Endodermal cell (in vitro differentiated cells): ENCODE results near the gene EFTUD2. TPM values are rescaled to one million over a fixed set of nuclear protein-coding genes. Genes with fewer than 3 reads are reported as not detected.

ENCODE experiments used
- DNase-seq: peaks from one replicate; pipeline ENCODE4 v3.0.0-alpha.2; 2017
- H3K27ac ChIP-seq: 2 replicates; pipeline ENCODE4 v1.5.1; 2013; ENCODE audit warnings: mild to moderate bottlenecking, low read depth, low read length, moderate library complexity
- H3K27me3 ChIP-seq: 2 replicates; pipeline ENCODE4 v1.6.1; 2013; ENCODE audit warnings: mild to moderate bottlenecking, low read length, moderate library complexity; ENCODE audit not compliant: insufficient read depth, control insufficient read depth, poor library complexity, severe bottlenecking
- H3K36me3 ChIP-seq: 2 replicates; pipeline ENCODE4 v1.7.0; 2013; ENCODE audit warnings: mild to moderate bottlenecking, low read length, moderate library complexity; ENCODE audit not compliant: control insufficient read depth, insufficient read depth
- H3K4me1 ChIP-seq: one replicate; pipeline ENCODE4 v1.7.0; 2013; ENCODE audit warnings: low read length; ENCODE audit not compliant: control insufficient read depth, insufficient read depth
- H3K4me3 ChIP-seq: 2 replicates; pipeline ENCODE4 v1.5.1; 2013; ENCODE audit warnings: mild to moderate bottlenecking, low read length, moderate library complexity
- H3K9ac ChIP-seq: 2 replicates; pipeline ENCODE4 v1.6.1; 2013; ENCODE audit warnings: mild to moderate bottlenecking, low read length, moderate library complexity; ENCODE audit not compliant: poor library complexity, severe bottlenecking; ENCODE audit errors: extremely low read depth
- H3K9me3 ChIP-seq: 2 replicates; pipeline ENCODE4 v1.6.1; 2013; ENCODE audit warnings: mild to moderate bottlenecking, low read length, moderate library complexity; ENCODE audit not compliant: control insufficient read depth
- H3K27ac Mint-ChIP-seq: 2 replicates; pipeline ENCODE4 v1.8.0; 2020; ENCODE audit warnings: mixed read lengths
- H3K27me3 Mint-ChIP-seq: 2 replicates; pipeline ENCODE4 v1.8.0; 2021; ENCODE audit warnings: mild to moderate bottlenecking, mixed read lengths; ENCODE audit not compliant: insufficient read depth
- H3K36me3 Mint-ChIP-seq: 2 replicates; pipeline ENCODE4 v1.8.0; 2020; ENCODE audit warnings: low read depth, mixed read lengths
- H3K4me1 Mint-ChIP-seq: 2 replicates; pipeline ENCODE4 v1.8.0; 2020; ENCODE audit warnings: mixed read lengths
- H3K4me3 Mint-ChIP-seq: 2 replicates; pipeline ENCODE4 v1.8.0; 2020; ENCODE audit warnings: mild to moderate bottlenecking, moderate library complexity, mixed read lengths
- H3K9me3 Mint-ChIP-seq: 2 replicates; pipeline ENCODE4 v1.8.0; 2020; ENCODE audit warnings: mild to moderate bottlenecking, mixed read lengths
- WGBS, 2 experiments: methylation state at CpG; one replicate each; pipeline versions ENCODE4 v1.1.5 to v1.1.7; 2013; ENCODE audit warnings: missing lambda C conversion rate in 2 of 2, mixed read lengths in 1 of 2; ENCODE audit not compliant: insufficient coverage in 1 of 2, insufficient read length in 1 of 2; 5-methylcytosine and 5-hydroxymethylcytosine counted together
- total RNA-seq, 2 donors: library from RNA; stranded (reverse); fragmentation: NEBNext Ultra II Directional in 1 of 2; extraction: Animal tissue kit (Norgen Biotek cat#: 25700) in 1 of 2; gene quantifications; 2 replicates in 1 of 2; 3 replicates in 1 of 2; pipeline ENCODE4 v1.2.1, GENCODE V29; 2021
- TF ChIP-seq, protein P1 (sequence below): fragments of 200-600 bp; sonication (generic); conservative IDR thresholded peaks from 2 replicates; pipeline ENCODE4 v1.5.0; 2021; ENCODE audit warnings: antibody characterized with exemption, mild to moderate bottlenecking

The EFTUD2 gene
- total RNA-seq, 2 donors from 2014 or later = 145 to 171 TPM

DNA sequence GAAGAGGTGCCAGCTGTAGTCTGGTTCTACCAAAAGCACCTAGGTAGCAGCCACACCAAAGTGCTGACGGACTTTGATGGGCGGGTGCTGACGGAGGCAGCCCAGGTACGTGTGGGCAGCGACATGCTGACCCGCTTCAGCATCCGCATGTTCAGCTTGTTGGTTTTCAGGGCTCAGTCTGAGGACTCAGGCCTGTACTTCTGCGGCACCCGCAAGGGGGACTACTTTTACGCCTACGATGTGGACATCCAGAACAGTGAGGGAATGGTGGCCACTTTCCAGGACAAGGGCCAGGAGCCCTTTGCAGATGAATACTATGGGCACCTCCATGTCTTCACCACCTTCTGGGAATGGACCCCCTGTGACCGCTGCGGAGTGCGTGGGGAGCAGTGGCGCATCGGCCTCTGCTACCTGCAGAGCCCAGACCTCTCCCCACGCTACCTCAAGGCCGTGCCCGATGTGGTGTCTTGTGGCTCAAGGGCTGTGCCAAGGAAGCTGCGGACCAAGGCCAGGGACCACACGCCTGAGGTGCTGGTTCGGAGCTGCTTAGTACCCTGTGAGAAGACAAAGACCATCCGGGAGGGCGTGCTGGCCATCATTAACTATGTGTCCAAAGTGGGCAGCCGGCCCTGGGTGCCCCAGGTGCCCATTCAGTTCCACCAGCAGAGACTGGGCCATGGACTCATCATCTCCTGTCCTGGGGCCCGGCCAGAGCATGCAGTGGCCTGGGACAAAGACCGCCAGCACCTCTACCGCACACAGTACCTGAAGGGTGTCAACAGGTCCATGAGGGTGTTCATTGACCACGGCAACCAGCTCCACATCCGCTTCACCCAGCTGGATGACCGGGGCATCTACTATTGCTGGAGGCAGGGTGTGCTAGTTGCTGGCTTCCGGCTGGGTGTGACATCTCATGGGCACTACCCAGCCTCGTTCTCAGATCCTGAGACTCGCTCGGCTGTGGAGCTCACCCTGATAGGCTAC is 5.0 kb upstream of the EFTUD2 start:
- Mint-ChIP-seq H3K27me3 (peaks cover 10% of the 10 kb centered on the region), H3K4me1 (no peaks in the 10 kb centered on the region), H3K4me3 (no peak overlapping the region), H3K27ac (no peak overlapping the region), H3K9me3 (no peaks in the 10 kb centered on the region), H3K36me3 (peaks cover 6% of the 10 kb centered on the region)
- DNase-seq = no peak
- TF ChIP-seq, protein P1, sequence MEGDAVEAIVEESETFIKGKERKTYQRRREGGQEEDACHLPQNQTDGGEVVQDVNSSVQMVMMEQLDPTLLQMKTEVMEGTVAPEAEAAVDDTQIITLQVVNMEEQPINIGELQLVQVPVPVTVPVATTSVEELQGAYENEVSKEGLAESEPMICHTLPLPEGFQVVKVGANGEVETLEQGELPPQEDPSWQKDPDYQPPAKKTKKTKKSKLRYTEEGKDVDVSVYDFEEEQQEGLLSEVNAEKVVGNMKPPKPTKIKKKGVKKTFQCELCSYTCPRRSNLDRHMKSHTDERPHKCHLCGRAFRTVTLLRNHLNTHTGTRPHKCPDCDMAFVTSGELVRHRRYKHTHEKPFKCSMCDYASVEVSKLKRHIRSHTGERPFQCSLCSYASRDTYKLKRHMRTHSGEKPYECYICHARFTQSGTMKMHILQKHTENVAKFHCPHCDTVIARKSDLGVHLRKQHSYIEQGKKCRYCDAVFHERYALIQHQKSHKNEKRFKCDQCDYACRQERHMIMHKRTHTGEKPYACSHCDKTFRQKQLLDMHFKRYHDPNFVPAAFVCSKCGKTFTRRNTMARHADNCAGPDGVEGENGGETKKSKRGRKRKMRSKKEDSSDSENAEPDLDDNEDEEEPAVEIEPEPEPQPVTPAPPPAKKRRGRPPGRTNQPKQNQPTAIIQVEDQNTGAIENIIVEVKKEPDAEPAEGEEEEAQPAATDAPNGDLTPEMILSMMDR = no peak
- Histone ChIP-seq H3K27ac (no peak overlapping the region), H3K9ac (no peak overlapping the region), H3K4me1 (no peaks in the 10 kb centered on the region), H3K36me3 (no peaks in the 10 kb centered on the region), H3K9me3 (no peaks in the 10 kb centered on the region), H3K27me3 (no peaks in the 10 kb centered on the region), H3K4me3 (no peak overlapping the region)
- 94% methylated on average over 31 to 35 of the region's 35 CpGs for WGBS, 2 experiments

GRCh38 chr17:44903012-44903685 is 3.9 kb upstream of the EFTUD2 start:
- peaks cover 6% of the 10 kb centered on the region for H3K4me1 Mint-ChIP-seq
- Histone ChIP-seq H3K36me3 (no peaks in the 10 kb centered on the region), H3K4me3 (no peak overlapping the region), H3K9ac (no peak overlapping the region), H3K27me3 (no peaks in the 10 kb centered on the region), H3K27ac (no peak overlapping the region), H3K9me3 (no peaks in the 10 kb centered on the region), H3K4me1 (no peaks in the 10 kb centered on the region)
- H3K4me3 Mint-ChIP-seq = no peak overlapping the region
- H3K27ac Mint-ChIP-seq = no peak overlapping the region
- no peaks in the 10 kb centered on the region for H3K9me3 Mint-ChIP-seq
- WGBS, 2 experiments = 93 to 96% methylated on average over 4 to 8 of the region's 8 CpGs
- no peak for DNase-seq
- TF ChIP-seq, protein P1 = no peak
- peaks cover 6% of the 10 kb centered on the region for H3K36me3 Mint-ChIP-seq
- H3K27me3 Mint-ChIP-seq = peaks cover 10% of the 10 kb centered on the region

DNA sequence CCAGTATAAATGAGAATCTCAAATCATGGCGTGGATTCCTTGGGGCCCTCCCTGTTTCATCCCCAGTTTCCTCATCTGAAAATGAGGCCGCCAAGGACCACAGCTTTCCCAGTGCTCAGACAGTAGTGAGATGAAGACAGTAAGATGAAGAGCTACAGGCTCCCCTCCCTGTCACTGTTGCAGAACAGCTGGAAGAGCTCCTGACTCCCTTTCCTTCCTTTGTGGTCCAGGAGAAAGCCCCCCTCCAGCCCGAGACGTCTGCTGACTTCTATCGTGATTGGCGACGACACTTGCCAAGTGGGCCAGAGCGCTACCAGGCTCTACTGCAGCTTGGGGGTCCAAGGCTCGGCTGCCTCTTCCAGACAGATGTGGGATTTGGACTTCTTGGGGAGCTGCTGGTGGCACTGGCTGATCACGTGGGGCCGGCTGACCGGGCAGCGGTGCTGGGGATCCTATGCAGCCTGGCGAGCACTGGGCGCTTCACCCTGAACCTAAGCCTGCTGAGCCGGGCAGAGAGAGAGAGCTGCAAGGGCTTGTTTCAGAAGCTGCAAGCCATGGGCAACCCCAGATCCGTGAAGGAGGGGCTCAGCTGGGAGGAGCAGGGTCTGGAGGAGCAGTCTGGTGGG is 3.0 kb upstream of the EFTUD2 start:
- Mint-ChIP-seq H3K4me1 (peaks cover 6% of the 10 kb centered on the region), H3K27ac (no peak overlapping the region), H3K36me3 (peaks cover 6% of the 10 kb centered on the region), H3K27me3 (peaks cover 6% of the 10 kb centered on the region), H3K9me3 (no peaks in the 10 kb centered on the region), H3K4me3 (no peak overlapping the region)
- Histone ChIP-seq H3K36me3 (no peaks in the 10 kb centered on the region), H3K27ac (no peak overlapping the region), H3K4me1 (no peaks in the 10 kb centered on the region), H3K9me3 (no peaks in the 10 kb centered on the region), H3K9ac (no peak overlapping the region), H3K27me3 (no peaks in the 10 kb centered on the region), H3K4me3 (no peak overlapping the region)
- TF ChIP-seq, protein P1 = no peak
- 91 to 96% methylated on average over 4 to 17 of the region's 17 CpGs for WGBS, 2 experiments
- no peak for DNase-seq
